DOHH2 (cell line): ENCODE measurements around the gene IPO11.

Experiments used
- H3F3A ChIP-seq: fragments of 200-600 bp; sonication (generic), shearing (Covaris generic); 2 replicates; pipeline ENCODE4 v1.6.0; 2016; ENCODE audit warnings: antibody characterized with exemption, mild to moderate bottlenecking; ENCODE audit not compliant: control insufficient read depth, insufficient read depth
- H3K27ac ChIP-seq: fragments of 200-600 bp; sonication (generic); 2 replicates; pipeline ENCODE4 v1.5.1; 2014; ENCODE audit warnings: low read depth, mild to moderate bottlenecking, low read length, moderate library complexity
- H3K27me3 ChIP-seq: fragments of 200-600 bp; sonication (generic); 2 replicates; pipeline ENCODE4 v1.6.1; 2014; ENCODE audit warnings: mild to moderate bottlenecking, low read length, mixed read lengths; ENCODE audit not compliant: control insufficient read depth
- H3K36me3 ChIP-seq: fragments of 200-600 bp; sonication (generic); 2 replicates; pipeline ENCODE4 v1.6.1; 2014; ENCODE audit warnings: mild to moderate bottlenecking, low read length, moderate library complexity, mixed read lengths; ENCODE audit not compliant: control insufficient read depth
- H3K4me1 ChIP-seq: fragments of 200-600 bp; sonication (generic); 2 replicates; pipeline ENCODE4 v1.6.1; 2014; ENCODE audit warnings: mild to moderate bottlenecking, low read length, mixed read lengths; ENCODE audit not compliant: control insufficient read depth
- H3K4me2 ChIP-seq: fragments of 200-600 bp; sonication (generic); 2 replicates; pipeline ENCODE4 v1.6.0; 2014; ENCODE audit warnings: mild to moderate bottlenecking, low read length, moderate library complexity
- H3K4me3 ChIP-seq: fragments of 200-600 bp; sonication (generic); 2 replicates; pipeline ENCODE4 v1.5.1; 2014; ENCODE audit warnings: mild to moderate bottlenecking, low read length, mixed read lengths
- H3K79me2 ChIP-seq: fragments of 200-600 bp; sonication (generic); 2 replicates; pipeline ENCODE4 v1.6.1; 2014; ENCODE audit warnings: mild to moderate bottlenecking, low read length, mixed read lengths; ENCODE audit not compliant: control insufficient read depth
- H3K9me2 ChIP-seq: fragments of 200-600 bp; sonication (generic); replicated peaks from 2 replicates; pipeline ENCODE4 v1.6.1; 2014; ENCODE audit warnings: mild to moderate bottlenecking, low read length, mixed read lengths; ENCODE audit not compliant: control insufficient read depth
- H3K9me3 ChIP-seq: fragments of 200-600 bp; sonication (generic); 2 replicates; pipeline ENCODE4 v1.6.1; 2014; ENCODE audit warnings: antibody characterized with exemption, low read length, mixed read lengths; ENCODE audit not compliant: control insufficient read depth, insufficient read depth
- H4K20me1 ChIP-seq: fragments of 200-600 bp; sonication (generic); 2 replicates; pipeline ENCODE4 v1.6.0; 2014; ENCODE audit warnings: low read depth, mild to moderate bottlenecking, antibody characterized with exemption, low read length, moderate library complexity; ENCODE audit not compliant: control insufficient read depth, insufficient read depth
- EZH2phosphoT487 ChIP-seq: fragments of 200-600 bp; sonication (generic); IDR thresholded peaks from 2 replicates; pipeline ENCODE4 v1.6.1; 2017; ENCODE audit warnings: borderline replicate concordance, mild to moderate bottlenecking, antibody characterized with exemption, low read length, moderate library complexity, mixed read lengths
- TF ChIP-seq, protein P1 (sequence below): fragments of 200-600 bp; sonication (generic); IDR thresholded peaks from one replicate; pipeline ENCODE4 v1.5.1; 2014; ENCODE audit warnings: antibody characterized with exemption, mild to moderate bottlenecking, low read depth, low read length; ENCODE audit not compliant: poor library complexity, severe bottlenecking

Gene IPO11

DNA sequence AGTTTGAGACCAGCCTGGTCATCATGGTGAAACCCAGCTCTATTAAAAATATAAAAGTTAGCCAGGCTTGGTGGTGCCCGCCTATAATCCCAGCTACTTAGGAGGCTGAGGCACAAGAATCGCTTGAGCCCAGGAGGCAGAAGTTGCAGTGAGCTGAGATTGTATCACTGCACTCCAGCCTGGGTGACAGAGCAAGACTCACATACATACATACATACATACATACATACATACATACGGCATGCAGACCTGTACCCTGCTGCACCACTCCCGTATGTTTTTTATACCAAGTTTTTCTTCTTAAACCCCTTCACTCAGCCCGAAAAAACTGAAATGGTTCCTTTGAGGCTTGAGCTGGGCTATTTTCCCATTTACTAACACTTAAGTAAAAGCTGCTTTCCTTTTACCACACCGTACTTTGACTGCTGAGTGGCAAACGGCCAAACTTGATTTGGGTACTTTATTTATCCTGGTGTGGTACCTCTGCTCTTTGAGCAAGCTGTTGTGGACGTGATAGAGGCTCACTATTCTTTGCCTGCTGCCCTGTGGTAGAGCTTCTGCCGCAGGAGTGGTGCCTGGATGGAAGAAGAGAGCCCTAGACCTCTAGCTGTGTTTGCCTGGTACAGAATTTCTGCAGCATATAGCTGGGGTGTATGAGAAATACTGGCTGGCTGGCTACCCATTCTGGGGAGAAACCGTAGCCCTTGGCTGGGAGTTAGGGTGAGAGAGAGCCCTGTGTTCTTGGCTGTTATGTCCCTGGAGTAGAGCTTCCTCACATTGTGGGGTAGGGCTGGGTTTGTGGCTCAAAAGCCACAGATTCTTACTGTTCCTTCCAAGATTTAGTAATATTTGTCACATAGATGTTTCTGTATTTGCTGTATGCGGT, 19.4 kb downstream of the IPO11 start:
- H3K9me3 ChIP-seq: no peaks in the 10 kb centered on the region
- no peaks in the 10 kb centered on the region for H3K36me3 ChIP-seq
- TF ChIP-seq, protein P1, sequence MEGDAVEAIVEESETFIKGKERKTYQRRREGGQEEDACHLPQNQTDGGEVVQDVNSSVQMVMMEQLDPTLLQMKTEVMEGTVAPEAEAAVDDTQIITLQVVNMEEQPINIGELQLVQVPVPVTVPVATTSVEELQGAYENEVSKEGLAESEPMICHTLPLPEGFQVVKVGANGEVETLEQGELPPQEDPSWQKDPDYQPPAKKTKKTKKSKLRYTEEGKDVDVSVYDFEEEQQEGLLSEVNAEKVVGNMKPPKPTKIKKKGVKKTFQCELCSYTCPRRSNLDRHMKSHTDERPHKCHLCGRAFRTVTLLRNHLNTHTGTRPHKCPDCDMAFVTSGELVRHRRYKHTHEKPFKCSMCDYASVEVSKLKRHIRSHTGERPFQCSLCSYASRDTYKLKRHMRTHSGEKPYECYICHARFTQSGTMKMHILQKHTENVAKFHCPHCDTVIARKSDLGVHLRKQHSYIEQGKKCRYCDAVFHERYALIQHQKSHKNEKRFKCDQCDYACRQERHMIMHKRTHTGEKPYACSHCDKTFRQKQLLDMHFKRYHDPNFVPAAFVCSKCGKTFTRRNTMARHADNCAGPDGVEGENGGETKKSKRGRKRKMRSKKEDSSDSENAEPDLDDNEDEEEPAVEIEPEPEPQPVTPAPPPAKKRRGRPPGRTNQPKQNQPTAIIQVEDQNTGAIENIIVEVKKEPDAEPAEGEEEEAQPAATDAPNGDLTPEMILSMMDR: no peak
- no peak for TF ChIP-seq EZH2phosphoT487
- H3K79me2 ChIP-seq: peaks cover 94% of the 10 kb centered on the region
- H3K9me2 ChIP-seq: no peaks in the 10 kb centered on the region
- H3K27me3 ChIP-seq: no peaks in the 10 kb centered on the region
- no peaks in the 10 kb centered on the region for H4K20me1 ChIP-seq
- no peaks in the 10 kb centered on the region for H3K4me1 ChIP-seq
- H3K4me2 ChIP-seq: no peak overlapping the region
- H3F3A ChIP-seq: no peaks in the 10 kb centered on the region
- H3K27ac ChIP-seq: no peak overlapping the region
- no peak overlapping the region for H3K4me3 ChIP-seq

DNA sequence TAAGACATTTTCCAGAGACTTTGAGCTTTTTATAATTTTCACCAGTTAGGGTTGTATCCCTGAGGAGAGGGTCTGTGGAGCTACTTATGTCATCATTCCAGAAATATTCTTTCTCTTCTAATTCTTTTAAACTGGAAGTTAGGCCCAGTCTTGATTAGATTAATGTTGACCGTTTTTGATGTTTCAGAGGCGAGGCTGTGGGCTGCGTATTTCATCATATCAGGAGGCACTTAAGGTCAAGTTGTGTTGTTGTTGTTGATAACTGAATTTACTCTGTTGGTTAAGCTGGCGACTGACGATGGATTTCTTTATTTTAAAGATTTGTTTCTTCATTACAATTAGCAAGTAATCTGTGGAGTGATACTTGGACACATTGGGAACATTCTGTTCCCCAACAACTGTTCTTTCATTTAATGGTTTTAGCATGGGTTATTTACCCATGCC, 20.1 kb downstream of the IPO11 start:
- Histone ChIP-seq H3K27ac (no peak overlapping the region), H3K4me2 (no peak overlapping the region), H3K9me2 (no peaks in the 10 kb centered on the region), H3K79me2 (peaks cover 91% of the 10 kb centered on the region), H3K36me3 (no peaks in the 10 kb centered on the region), H3K4me1 (no peaks in the 10 kb centered on the region), H3K9me3 (no peaks in the 10 kb centered on the region), H3K27me3 (no peaks in the 10 kb centered on the region), H3F3A (no peaks in the 10 kb centered on the region), H3K4me3 (no peak overlapping the region), H4K20me1 (no peaks in the 10 kb centered on the region)
- TF ChIP-seq EZH2phosphoT487: no peak
- TF ChIP-seq, protein P1: no peak

DNA sequence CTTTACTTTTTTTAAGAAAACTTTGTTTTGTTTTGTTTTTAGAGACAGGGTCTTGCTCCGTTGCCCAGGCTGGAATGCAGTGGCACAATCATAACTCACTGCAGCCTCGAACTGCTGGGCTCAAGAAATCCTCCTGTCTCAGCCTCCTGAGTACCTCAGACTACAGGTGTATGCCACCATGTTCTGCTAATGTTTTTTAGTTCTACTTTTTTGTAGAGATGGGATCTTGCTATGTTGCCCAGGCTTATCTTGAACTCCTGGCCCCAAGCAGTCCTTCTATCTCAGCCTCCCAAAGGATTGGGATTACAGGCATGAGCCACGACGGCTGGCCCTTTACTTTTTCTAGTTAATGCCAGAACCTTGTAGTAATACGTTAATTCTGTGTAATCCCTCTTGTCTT, 36.0 kb downstream of the IPO11 start:
- Histone ChIP-seq H3K79me2 (peaks cover 12% of the 10 kb centered on the region), H3K9me3 (no peaks in the 10 kb centered on the region), H4K20me1 (0 out of 2 replicates have a peak, but pooled peaks cover 3% of the 10 kb centered on the region), H3K36me3 (peaks cover 49% of the 10 kb centered on the region), H3K27ac (no peak overlapping the region), H3K4me3 (no peak overlapping the region), H3K9me2 (no peaks in the 10 kb centered on the region), H3K27me3 (no peaks in the 10 kb centered on the region), H3K4me1 (no peaks in the 10 kb centered on the region), H3F3A (0 out of 2 replicates have a peak, but pooled peaks cover under 1% of the 10 kb centered on the region), H3K4me2 (no peak overlapping the region)
- TF ChIP-seq, protein P1: no peak
- no peak for TF ChIP-seq EZH2phosphoT487
